ENCODE measurements around the gene NOP10. TPM values are rescaled to one million over a fixed set of nuclear protein-coding genes. Genes with fewer than 3 reads are reported as not detected.

NOP10 gene
- total RNA-seq, 1 experiment from 2014 or later = 162 TPM

GRCh38 chr15:34301058-34301457, 41.9 kb downstream of the NOP10 start:
- H3K9me3 ChIP-seq (ENCODE audit: insufficient read depth, low read depth) = no peaks in the 10 kb centered on the region; the same call in 1 of the 2 replicates
- TF ChIP-seq CTCF (conservative IDR thresholded peaks at IDR 0.05) (no peak), EZH2 (IDR thresholded peaks at IDR 0.05; ENCODE audit: low read depth) (no peak)
- no peaks in the 10 kb centered on the region for H3K27me3 ChIP-seq (ENCODE audit: insufficient read depth, low read depth)
- no peaks in the 10 kb centered on the region for H3F3A ChIP-seq (ENCODE audit: insufficient read depth, low read depth)
- H3K9me2 ChIP-seq (ENCODE audit: insufficient read depth) = no peaks in the 10 kb centered on the region
- no peak overlapping the region for H2AFZ ChIP-seq
- no TSS peak for BruUV-seq (replicated peaks)
- intact Hi-C loops (cut with micrococcal nuclease; ENCODE audit: unreplicated experiment) = no loop called here
- POLR2A ChIA-PET (ENCODE audit: unreplicated experiment) = no interaction called here
- CTCF ChIA-PET = no interaction called here
- no peaks in the 10 kb centered on the region for H4K20me1 ChIP-seq (ENCODE audit: insufficient read depth)
- H3K4me2 ChIP-seq = no peak overlapping the region
- no peak overlapping the region for H3K27ac ChIP-seq
- H3K4me1 ChIP-seq (replicated peaks; ENCODE audit: insufficient read depth) = peaks cover 8% of the 10 kb centered on the region; the same call in 1 of the 2 replicates
- H3K4me3 ChIP-seq = no peak overlapping the region
- no peaks in the 10 kb centered on the region for H3K79me2 ChIP-seq (ENCODE audit: low read depth)
- no peaks in the 10 kb centered on the region for H3K36me3 ChIP-seq (ENCODE audit: low read depth)
- DNase-seq = peak in 1 of 2 experiments; percentile 46

GRCh38 chr15:34297059-34297458, 45.9 kb downstream of the NOP10 start:
- ChIA-PET CTCF (interaction anchor here (0.6 kb wide), 1 partner anchor 43 kb away, joined by 3 read pairs; no protein-coding TSS in a partner anchor), POLR2A (ENCODE audit: unreplicated experiment) (no interaction called here)
- H3K4me3 ChIP-seq = no peak overlapping the region
- no peaks in the 10 kb centered on the region for H3K27me3 ChIP-seq (ENCODE audit: insufficient read depth, low read depth)
- BruUV-seq (replicated peaks) = no TSS peak
- H3K79me2 ChIP-seq (ENCODE audit: low read depth) = no peaks in the 10 kb centered on the region
- H3K4me2 ChIP-seq = no peak overlapping the region
- H3K36me3 ChIP-seq (ENCODE audit: low read depth) = no peaks in the 10 kb centered on the region
- H3K27ac ChIP-seq = no peak overlapping the region
- H4K20me1 ChIP-seq (ENCODE audit: insufficient read depth) = no peaks in the 10 kb centered on the region
- no peak overlapping the region for H2AFZ ChIP-seq
- no peak for TF ChIP-seq CTCF (conservative IDR thresholded peaks at IDR 0.05)
- no peak for TF ChIP-seq EZH2 (IDR thresholded peaks at IDR 0.05; ENCODE audit: low read depth)
- H3F3A ChIP-seq (ENCODE audit: insufficient read depth, low read depth) = no peaks in the 10 kb centered on the region
- DNase-seq = no peak
- H3K9me3 ChIP-seq (ENCODE audit: insufficient read depth, low read depth) = no peaks in the 10 kb centered on the region; the same call in 1 of the 2 replicates
- intact Hi-C loops (cut with micrococcal nuclease; ENCODE audit: unreplicated experiment) = no loop called here
- H3K4me1 ChIP-seq (replicated peaks; ENCODE audit: insufficient read depth) = peaks cover 8% of the 10 kb centered on the region; the same call in 1 of the 2 replicates
- no peaks in the 10 kb centered on the region for H3K9me2 ChIP-seq (ENCODE audit: insufficient read depth)

- H4K20me1 ChIP-seq (ENCODE audit: insufficient read depth) = no peaks in the 10 kb centered on the region
- no peaks in the 10 kb centered on the region for H3K36me3 ChIP-seq (ENCODE audit: low read depth)
- CTCF ChIA-PET = no interaction called here
These were observed 50.3 kb downstream of the NOP10 start for GRCh38 chr15:34292621-34293020.

More at GRCh38 chr15:34292621-34293020, 50.3 kb downstream of the NOP10 start:
- H3K9me2 ChIP-seq (ENCODE audit: insufficient read depth) = no peaks in the 10 kb centered on the region
- H3K4me1 ChIP-seq (replicated peaks; ENCODE audit: insufficient read depth) = no peaks in the 10 kb centered on the region
- no peaks in the 10 kb centered on the region for H3K9me3 ChIP-seq (ENCODE audit: insufficient read depth, low read depth)
- no peak overlapping the region for H3K4me2 ChIP-seq
- DNase-seq = no peak
- intact Hi-C loops (cut with micrococcal nuclease; ENCODE audit: unreplicated experiment) = no loop called here
- H2AFZ ChIP-seq = no peak overlapping the region
- no peak overlapping the region for H3K4me3 ChIP-seq
- no peaks in the 10 kb centered on the region for H3K79me2 ChIP-seq (ENCODE audit: low read depth)
- TF ChIP-seq EZH2 (IDR thresholded peaks at IDR 0.05; ENCODE audit: low read depth) (no peak), CTCF (conservative IDR thresholded peaks at IDR 0.05) (no peak)
- no peaks in the 10 kb centered on the region for H3K27me3 ChIP-seq (ENCODE audit: insufficient read depth, low read depth)
- no peak overlapping the region for H3K27ac ChIP-seq
- POLR2A ChIA-PET (ENCODE audit: unreplicated experiment) = no interaction called here
- BruUV-seq (replicated peaks) = no TSS peak
- H3F3A ChIP-seq (ENCODE audit: insufficient read depth, low read depth) = no peaks in the 10 kb centered on the region

Small RNA genes lying within 50 kb of the gene (microRNA-seq; reads per million reads assigned to microRNA genes)
- not detected for gene MIR1233-1 (ENCODE audit: borderline number of aligned reads, borderline replicate concordance)

Other genes starting within 250 kb of the NOP10 start
- 33.9 and 34.3 TPM in 2 replicates for gene EMC7, start 241.3 kb downstream of the NOP10 start, total RNA-seq (2021)
- gene PGBD4, start 241.1 kb downstream of the NOP10 start, total RNA-seq (2021) = 1.8 and 2.0 TPM in 2 replicates
- gene KATNBL1, start 133.0 kb downstream of the NOP10 start, total RNA-seq (2021) = 40.4 and 40.7 TPM in 2 replicates
- gene EMC4, start 118.1 kb downstream of the NOP10 start, total RNA-seq (2021) = 112 and 114 TPM in 2 replicates
- 27.5 and 28.3 TPM in 2 replicates for gene SLC12A6, start 5.4 kb downstream of the NOP10 start, total RNA-seq (2021)
- not detected in 2 replicates for gene NUTM1, start 179 bp upstream of the NOP10 start, total RNA-seq (2021)
- 46.8 and 67.0 TPM in 2 replicates for gene LPCAT4, start 24.1 kb upstream of the NOP10 start, total RNA-seq (2021)
- gene GOLGA8A, start 94.7 kb upstream of the NOP10 start, total RNA-seq (2021) = 50.7 and 60.7 TPM in 2 replicates
- 67.3 and 77.8 TPM in 2 replicates for gene GOLGA8B, start 240.5 kb upstream of the NOP10 start, total RNA-seq (2021)

All from PC-9 (cell line).